ENCODE data around the gene ATP8A2. TPM values are rescaled to one million over a fixed set of nuclear protein-coding genes. Genes with fewer than 3 reads are reported as not detected.

ATP8A2 gene
- total RNA-seq, 1 donor from 2014 or later = 4.2 TPM

DNA sequence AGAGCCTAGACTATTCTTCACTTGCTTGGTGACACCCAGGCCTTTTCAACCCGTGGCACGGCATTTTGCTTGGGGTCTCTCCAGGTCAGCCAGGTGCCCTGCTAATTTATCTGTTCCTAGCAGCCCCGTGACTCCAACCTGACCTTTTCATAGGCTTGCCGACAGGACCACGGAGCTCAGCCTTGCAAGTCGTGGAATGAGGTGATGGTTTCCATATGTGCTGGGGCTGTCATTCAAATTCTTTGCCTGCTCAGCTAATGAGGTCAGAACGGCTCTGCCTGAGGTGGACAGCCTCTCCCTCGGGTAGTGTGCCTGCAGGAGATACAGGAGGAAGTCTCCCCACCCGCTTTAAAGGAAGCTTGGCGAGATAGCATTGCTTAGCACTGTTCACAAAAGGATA lies 619.0 kb downstream of the ATP8A2 start:
- no peak overlapping the region for H3K4me3 Mint-ChIP-seq
- DNase-seq (ENCODE audit: low spot score) = no peak
- Histone ChIP-seq H3K9me3 (ENCODE audit: low read depth) (peaks cover 6% of the 10 kb centered on the region), H3K36me3 (no peaks in the 10 kb centered on the region), H3K4me3 (no peak overlapping the region), H3K79me2 (ENCODE audit: low read depth) (no peaks in the 10 kb centered on the region), H4K20me1 (ENCODE audit: low read depth) (no peaks in the 10 kb centered on the region), H3K4me2 (no peak overlapping the region), H3K9ac (no peak overlapping the region), H3K27ac (no peak overlapping the region), H3F3A (ENCODE audit: low read depth) (peaks cover 23% of the 10 kb centered on the region), H3K4me1 (peaks cover 20% of the 10 kb centered on the region), H3K27me3 (no peaks in the 10 kb centered on the region), H2AFZ (replicated peaks) (no peak overlapping the region)
- peaks cover 6% of the 10 kb centered on the region for H3K27me3 Mint-ChIP-seq (ENCODE audit: insufficient read depth, low read depth)
- no peak overlapping the region for H3K27ac Mint-ChIP-seq
- no peaks in the 10 kb centered on the region for H3K36me3 Mint-ChIP-seq
- peaks cover 13% of the 10 kb centered on the region for H3K4me1 Mint-ChIP-seq
- TF ChIP-seq, protein P1, sequence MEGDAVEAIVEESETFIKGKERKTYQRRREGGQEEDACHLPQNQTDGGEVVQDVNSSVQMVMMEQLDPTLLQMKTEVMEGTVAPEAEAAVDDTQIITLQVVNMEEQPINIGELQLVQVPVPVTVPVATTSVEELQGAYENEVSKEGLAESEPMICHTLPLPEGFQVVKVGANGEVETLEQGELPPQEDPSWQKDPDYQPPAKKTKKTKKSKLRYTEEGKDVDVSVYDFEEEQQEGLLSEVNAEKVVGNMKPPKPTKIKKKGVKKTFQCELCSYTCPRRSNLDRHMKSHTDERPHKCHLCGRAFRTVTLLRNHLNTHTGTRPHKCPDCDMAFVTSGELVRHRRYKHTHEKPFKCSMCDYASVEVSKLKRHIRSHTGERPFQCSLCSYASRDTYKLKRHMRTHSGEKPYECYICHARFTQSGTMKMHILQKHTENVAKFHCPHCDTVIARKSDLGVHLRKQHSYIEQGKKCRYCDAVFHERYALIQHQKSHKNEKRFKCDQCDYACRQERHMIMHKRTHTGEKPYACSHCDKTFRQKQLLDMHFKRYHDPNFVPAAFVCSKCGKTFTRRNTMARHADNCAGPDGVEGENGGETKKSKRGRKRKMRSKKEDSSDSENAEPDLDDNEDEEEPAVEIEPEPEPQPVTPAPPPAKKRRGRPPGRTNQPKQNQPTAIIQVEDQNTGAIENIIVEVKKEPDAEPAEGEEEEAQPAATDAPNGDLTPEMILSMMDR (IDR thresholded peaks at IDR 0.05) = no peak
- no peak for TF ChIP-seq EZH2phosphoT487 (IDR thresholded peaks at IDR 0.05)
- TF ChIP-seq EZH2 (IDR thresholded peaks at IDR 0.05) = no peak
- H3K9me3 Mint-ChIP-seq = peaks cover 5% of the 10 kb centered on the region

DNA sequence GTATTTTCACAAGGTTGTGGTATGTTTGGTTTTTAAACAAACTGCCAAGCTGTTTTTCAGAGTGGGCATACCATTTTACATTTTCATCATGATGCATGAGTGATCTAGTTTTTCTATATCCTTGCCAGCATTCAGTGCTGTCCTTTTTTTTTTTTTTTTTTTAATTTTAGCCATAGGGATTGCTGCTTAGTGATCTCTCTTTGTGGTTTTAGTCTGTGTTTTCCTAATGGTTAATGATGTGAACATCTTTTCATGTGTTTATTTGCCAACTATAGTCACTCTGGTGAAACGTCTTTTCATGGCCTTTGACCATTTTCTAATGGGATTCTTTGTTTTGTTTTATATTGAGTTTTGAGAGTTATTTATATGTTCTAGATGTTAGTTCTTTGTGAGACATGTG lies 620.3 kb downstream of the ATP8A2 start:
- H2AFZ ChIP-seq (replicated peaks) = no peak overlapping the region
- no peaks in the 10 kb centered on the region for H3K27me3 ChIP-seq
- TF ChIP-seq EZH2phosphoT487 (IDR thresholded peaks at IDR 0.05) = no peak
- TF ChIP-seq EZH2 (IDR thresholded peaks at IDR 0.05) = no peak
- TF ChIP-seq, protein P1 (IDR thresholded peaks at IDR 0.05) = no peak
- H3K4me1 ChIP-seq = peaks cover 19% of the 10 kb centered on the region
- peaks cover 6% of the 10 kb centered on the region for H3K9me3 ChIP-seq (ENCODE audit: low read depth)
- Mint-ChIP-seq H3K36me3 (no peaks in the 10 kb centered on the region), H3K4me1 (peaks cover 13% of the 10 kb centered on the region), H3K9me3 (peaks cover 7% of the 10 kb centered on the region), H3K27ac (no peak overlapping the region), H3K4me3 (no peak overlapping the region), H3K27me3 (ENCODE audit: insufficient read depth, low read depth) (peaks cover 6% of the 10 kb centered on the region)
- H3K27ac ChIP-seq = no peak overlapping the region
- H3K4me2 ChIP-seq = no peak overlapping the region
- H3K9ac ChIP-seq = no peak overlapping the region
- no peaks in the 10 kb centered on the region for H3K36me3 ChIP-seq
- no peak overlapping the region for H3K4me3 ChIP-seq
- no peaks in the 10 kb centered on the region for H3K79me2 ChIP-seq (ENCODE audit: low read depth)
- DNase-seq (ENCODE audit: low spot score) = no peak
- H3F3A ChIP-seq (ENCODE audit: low read depth) = peaks cover 23% of the 10 kb centered on the region
- H4K20me1 ChIP-seq (ENCODE audit: low read depth) = no peaks in the 10 kb centered on the region

DNA sequence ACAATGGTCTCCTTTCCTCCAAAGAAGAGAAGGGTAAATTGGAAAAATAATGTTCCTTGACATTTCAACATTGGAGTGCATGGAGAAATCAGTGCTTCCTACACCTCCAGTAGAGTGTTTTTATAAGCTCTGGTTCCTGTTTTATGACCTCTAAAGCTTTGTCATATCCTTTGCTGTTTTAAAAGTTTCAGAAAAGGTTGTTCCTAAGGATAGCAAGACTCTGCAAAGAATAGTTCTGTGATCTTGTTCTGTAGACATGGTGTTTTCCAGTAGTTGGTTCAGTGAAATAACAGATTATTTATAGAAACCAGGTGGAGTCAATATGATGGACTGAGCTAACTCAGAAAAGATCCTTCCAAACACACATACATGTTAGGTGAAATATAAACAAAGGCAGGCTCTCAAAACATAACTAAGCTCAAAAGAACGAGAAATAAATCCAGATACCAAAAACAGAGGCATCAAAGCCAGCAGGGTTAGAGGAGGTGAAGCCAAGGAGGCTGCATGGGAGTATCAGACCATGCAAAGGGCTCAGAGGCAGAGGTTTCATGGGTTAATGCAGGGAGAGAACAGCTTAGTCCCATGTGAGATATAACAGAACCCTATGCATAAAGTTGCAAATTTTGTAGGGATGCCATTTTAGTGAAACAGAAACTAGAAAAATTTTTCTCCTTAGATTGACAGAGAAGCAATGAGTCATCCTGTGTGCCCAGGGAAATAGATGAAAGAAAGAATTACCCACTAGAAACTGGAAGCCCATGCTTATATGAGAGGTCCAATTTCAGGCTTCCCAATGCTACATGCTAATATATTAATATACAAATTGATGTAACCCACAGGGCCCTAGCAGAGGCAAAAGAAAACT lies 635.7 kb downstream of the ATP8A2 start:
- H3K36me3 ChIP-seq = peaks cover 6% of the 10 kb centered on the region
- H4K20me1 ChIP-seq (ENCODE audit: low read depth) = no peaks in the 10 kb centered on the region
- peaks cover 2% of the 10 kb centered on the region for H3K27me3 Mint-ChIP-seq (ENCODE audit: insufficient read depth, low read depth)
- H3K4me2 ChIP-seq = no peak overlapping the region
- peaks cover 7% of the 10 kb centered on the region for H3K4me1 ChIP-seq
- peaks cover 3% of the 10 kb centered on the region for H3K4me1 Mint-ChIP-seq
- TF ChIP-seq, protein P1 (IDR thresholded peaks at IDR 0.05) = no peak
- TF ChIP-seq EZH2 (IDR thresholded peaks at IDR 0.05) (no peak), EZH2phosphoT487 (IDR thresholded peaks at IDR 0.05) (no peak)
- H2AFZ ChIP-seq (replicated peaks) = no peak overlapping the region
- peaks cover 14% of the 10 kb centered on the region for H3K9me3 ChIP-seq (ENCODE audit: low read depth)
- H3K27me3 ChIP-seq = no peaks in the 10 kb centered on the region
- no peak overlapping the region for H3K4me3 ChIP-seq
- no peak overlapping the region for H3K27ac ChIP-seq
- no peak for DNase-seq (ENCODE audit: low spot score)
- H3K36me3 Mint-ChIP-seq = no peaks in the 10 kb centered on the region
- no peaks in the 10 kb centered on the region for H3K79me2 ChIP-seq (ENCODE audit: low read depth)
- H3K9ac ChIP-seq = no peak overlapping the region
- no peak overlapping the region for H3K4me3 Mint-ChIP-seq
- no peaks in the 10 kb centered on the region for H3F3A ChIP-seq (ENCODE audit: low read depth)
- H3K27ac Mint-ChIP-seq = no peak overlapping the region
- peaks cover 12% of the 10 kb centered on the region for H3K9me3 Mint-ChIP-seq

Data from neural progenitor cell (in vitro differentiated cells).